Measurements from ENCODE around the gene SMC6. TPM values are rescaled to one million over a fixed set of nuclear protein-coding genes. Genes with fewer than 3 reads are reported as not detected.
A peak's percentile ranks its signal among the peaks of the same experiment; 100 is the strongest.

SMC6 gene
- total RNA-seq, 4 donors from 2014 or later: 7.5 to 11.0 (median 9.6) TPM

- Histone ChIP-seq H3K9me3 (no peaks in the 10 kb centered on the region), H3K4me3 (peak overlapping the region; percentile 87 to 95 (median 90)), H3K4me1 (peaks cover 29 to 31% of the 10 kb centered on the region in 2 donors), H3K36me3 (no peaks in the 10 kb centered on the region), H3K27ac (peak overlapping the region; percentile 97 to 99 (median 98)), H3K27me3 (no peaks in the 10 kb centered on the region)
- ATAC-seq (peak; percentile 45 to 70), DNase-seq (peak in 1 of 2 donors; percentile 22)
- in situ Hi-C loops (cut with MboI; ENCODE audit: low sequenced_read_pairs in 4 of 4): no loop called here
- TF ChIP-seq, protein P1, sequence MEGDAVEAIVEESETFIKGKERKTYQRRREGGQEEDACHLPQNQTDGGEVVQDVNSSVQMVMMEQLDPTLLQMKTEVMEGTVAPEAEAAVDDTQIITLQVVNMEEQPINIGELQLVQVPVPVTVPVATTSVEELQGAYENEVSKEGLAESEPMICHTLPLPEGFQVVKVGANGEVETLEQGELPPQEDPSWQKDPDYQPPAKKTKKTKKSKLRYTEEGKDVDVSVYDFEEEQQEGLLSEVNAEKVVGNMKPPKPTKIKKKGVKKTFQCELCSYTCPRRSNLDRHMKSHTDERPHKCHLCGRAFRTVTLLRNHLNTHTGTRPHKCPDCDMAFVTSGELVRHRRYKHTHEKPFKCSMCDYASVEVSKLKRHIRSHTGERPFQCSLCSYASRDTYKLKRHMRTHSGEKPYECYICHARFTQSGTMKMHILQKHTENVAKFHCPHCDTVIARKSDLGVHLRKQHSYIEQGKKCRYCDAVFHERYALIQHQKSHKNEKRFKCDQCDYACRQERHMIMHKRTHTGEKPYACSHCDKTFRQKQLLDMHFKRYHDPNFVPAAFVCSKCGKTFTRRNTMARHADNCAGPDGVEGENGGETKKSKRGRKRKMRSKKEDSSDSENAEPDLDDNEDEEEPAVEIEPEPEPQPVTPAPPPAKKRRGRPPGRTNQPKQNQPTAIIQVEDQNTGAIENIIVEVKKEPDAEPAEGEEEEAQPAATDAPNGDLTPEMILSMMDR (IDR thresholded peaks at IDR 0.05 in 4 of 5, conservative IDR thresholded peaks at IDR 0.05 in 1 of 5): no peak
- peak; percentile 63 to 77 for TF ChIP-seq POLR2A (IDR thresholded peaks at IDR 0.05)
- intact Hi-C loops (cut with DNase I; ENCODE audit: low total_unique reads): loop anchor here (2.0 to 5.0 kb wide), 2 partner anchors 78 to 124 kb away; partner anchors contain the start of gene KCNS3
Measured at GRCh38 chr2:17752892-17753802, 463 bp downstream of the SMC6 start.

GRCh38 chr2:17752246-17752645, 1.4 kb downstream of the SMC6 start:
- H3K27ac ChIP-seq: peak overlapping the region in 2 of 4 donors; percentile 97 to 99
- intact Hi-C loops (cut with DNase I; ENCODE audit: low total_unique reads): loop anchor here (2.0 to 5.0 kb wide), 2 partner anchors 79 to 125 kb away; partner anchors contain the start of gene KCNS3
- no peaks in the 10 kb centered on the region for H3K36me3 ChIP-seq
- H3K4me1 ChIP-seq: peaks cover 28% of the 10 kb centered on the region in 2 donors
- no peaks in the 10 kb centered on the region for H3K9me3 ChIP-seq
- H3K27me3 ChIP-seq: no peaks in the 10 kb centered on the region
- TF ChIP-seq POLR2A (IDR thresholded peaks at IDR 0.05): no peak
- TF ChIP-seq, protein P1 (IDR thresholded peaks at IDR 0.05 in 4 of 5, conservative IDR thresholded peaks at IDR 0.05 in 1 of 5): no peak
- peak overlapping the region in 3 of 4 donors; percentile 89 to 95 (median 92) for H3K4me3 ChIP-seq
- in situ Hi-C loops (cut with MboI; ENCODE audit: low sequenced_read_pairs in 4 of 4): no loop called here
- DNase-seq (no peak), ATAC-seq (no peak)

DNA sequence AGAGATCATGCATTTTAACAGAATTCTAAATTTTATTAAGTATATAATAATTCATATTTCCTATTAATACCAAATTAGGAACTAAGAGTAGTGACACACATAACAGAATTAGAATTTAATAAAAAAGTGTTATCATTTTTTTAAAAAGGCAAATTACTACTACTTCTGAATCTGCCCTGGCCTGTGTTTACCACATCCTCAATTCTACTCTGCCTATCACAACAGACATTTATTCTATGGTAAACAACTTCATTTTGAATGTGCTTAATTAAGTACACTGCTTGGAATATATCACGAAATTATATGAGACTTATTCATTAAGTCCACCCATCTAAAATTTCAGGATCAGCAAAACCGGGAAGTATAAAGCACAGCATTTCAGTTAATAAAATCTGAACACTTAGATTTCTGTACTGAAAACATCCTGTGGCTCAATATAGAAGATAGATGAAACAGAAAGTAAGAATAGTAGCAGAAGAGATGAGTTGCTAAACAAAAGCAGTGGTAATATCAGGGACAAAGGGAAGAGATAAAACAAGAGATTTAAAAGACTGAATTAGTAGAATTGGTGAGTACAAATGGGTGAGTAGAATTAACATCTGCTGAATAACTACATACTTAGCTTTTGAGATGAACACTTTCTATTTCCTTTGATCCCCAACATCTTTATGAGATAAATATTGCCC, 3.7 kb downstream of the SMC6 start:
- Histone ChIP-seq H3K36me3 (peaks cover 0 to 6% of the 10 kb centered on the region in 2 donors), H3K4me3 (no peak overlapping the region), H3K27ac (no peak overlapping the region), H3K4me1 (peaks cover 23 to 24% of the 10 kb centered on the region in 2 donors), H3K9me3 (no peaks in the 10 kb centered on the region), H3K27me3 (no peaks in the 10 kb centered on the region)
- in situ Hi-C loops (cut with MboI; ENCODE audit: low sequenced_read_pairs in 4 of 4): loop anchor here in 1 of 4 donors (25.0 kb wide), 1 partner anchor 87 kb away; no protein-coding TSS in a partner anchor
- DNase-seq: no peak
- TF ChIP-seq, protein P1 (IDR thresholded peaks at IDR 0.05 in 4 of 5, conservative IDR thresholded peaks at IDR 0.05 in 1 of 5): no peak
- no peak for TF ChIP-seq POLR2A (IDR thresholded peaks at IDR 0.05)
- intact Hi-C loops (cut with DNase I; ENCODE audit: low total_unique reads): loop anchor here (5.0 kb wide), 1 partner anchor 127 kb away; the partner anchor contains the start of gene KCNS3
- no peak for ATAC-seq

GRCh38 chr2:17748745-17749144, 4.9 kb downstream of the SMC6 start:
- DNase-seq (no peak), ATAC-seq (no peak)
- no peaks in the 10 kb centered on the region for H3K27me3 ChIP-seq
- H3K9me3 ChIP-seq: no peaks in the 10 kb centered on the region
- H3K36me3 ChIP-seq: peaks cover 0 to 16% of the 10 kb centered on the region in 2 donors
- in situ Hi-C loops (cut with MboI; ENCODE audit: low sequenced_read_pairs in 4 of 4): loop anchor here in 1 of 4 donors (25.0 kb wide), 1 partner anchor 89 kb away; no protein-coding TSS in a partner anchor
- H3K4me1 ChIP-seq: peaks cover 15 to 18% of the 10 kb centered on the region in 2 donors
- no peak for TF ChIP-seq POLR2A (IDR thresholded peaks at IDR 0.05)
- TF ChIP-seq, protein P1 (IDR thresholded peaks at IDR 0.05 in 4 of 5, conservative IDR thresholded peaks at IDR 0.05 in 1 of 5): no peak
- no peak overlapping the region for H3K27ac ChIP-seq
- intact Hi-C loops (cut with DNase I; ENCODE audit: low total_unique reads): no loop called here
- H3K4me3 ChIP-seq: no peak overlapping the region
